Activated naive CD8-positive, alpha-beta T cell treated with anti-CD3 and anti-CD28 coated beads for 36 hours (primary cell): ENCODE measurements around the gene CCL14. TPM values are rescaled to one million over a fixed set of nuclear protein-coding genes. Genes with fewer than 3 reads are reported as not detected.
"Not testable (repeated sequence)": the region's sequence is repeated elsewhere in the genome, so short reads cannot be mapped to it uniquely, and the experiment has no call there.

Source experiments
- DNase-seq: peaks from one replicate; pipeline ENCODE4 v3.0.0; 2021
- H3K27ac Mint-ChIP-seq: one replicate; pipeline ENCODE4 v1.8.0; 2022; ENCODE audit warnings: mild to moderate bottlenecking, moderate library complexity, mixed read lengths
- H3K27me3 Mint-ChIP-seq: one replicate; pipeline ENCODE4 v1.8.0; 2022; ENCODE audit warnings: mild to moderate bottlenecking, mixed read lengths
- H3K36me3 Mint-ChIP-seq: one replicate; pipeline ENCODE4 v1.8.0; 2021; ENCODE audit warnings: mild to moderate bottlenecking, mixed read lengths
- H3K4me1 Mint-ChIP-seq: one replicate; pipeline ENCODE4 v1.8.0; 2021; ENCODE audit warnings: mixed read lengths
- H3K4me3 Mint-ChIP-seq: one replicate; pipeline ENCODE4 v1.8.0; 2022; ENCODE audit warnings: mild to moderate bottlenecking, moderate library complexity, mixed read lengths
- H3K9me3 Mint-ChIP-seq: one replicate; pipeline ENCODE4 v1.8.0; 2022; ENCODE audit warnings: mixed read lengths
- total RNA-seq, 2 experiments: library from RNA; stranded (reverse); gene quantifications; one replicate each; pipeline ENCODE4 v1.2.3, GENCODE V29; 2021

Gene CCL14
- not detected for total RNA-seq

GRCh38 chr17:35986643-35987042 lies at the start of gene CCL14:
TSS of gene CCL14 (minus strand) at chr17:35986729. CDS start at chr17:35986649, 80 bp downstream.
- peaks cover 7% of the 10 kb centered on the region for H3K9me3 Mint-ChIP-seq
- H3K27me3 Mint-ChIP-seq: peaks cover 8% of the 10 kb centered on the region
- peaks cover 1% of the 10 kb centered on the region for H3K36me3 Mint-ChIP-seq
- H3K4me1 Mint-ChIP-seq: no peaks in the 10 kb centered on the region
- no peak within 1 kb of the TSS for H3K27ac Mint-ChIP-seq
- no peak within 1 kb of the TSS for H3K4me3 Mint-ChIP-seq
- no peak for DNase-seq

- H3K4me3 Mint-ChIP-seq: no peak overlapping the region
- no peak for DNase-seq
- peaks cover 19% of the 10 kb centered on the region for H3K27me3 Mint-ChIP-seq
- H3K27ac Mint-ChIP-seq: no peak overlapping the region
- H3K9me3 Mint-ChIP-seq: no peaks in the 10 kb centered on the region
- H3K36me3 Mint-ChIP-seq: no peaks in the 10 kb centered on the region
- peaks cover 6% of the 10 kb centered on the region for H3K4me1 Mint-ChIP-seq
These were observed 49.7 kb upstream of the CCL14 start for GRCh38 chr17:36036235-36036634.

- no peaks in the 10 kb centered on the region for H3K9me3 Mint-ChIP-seq
- H3K36me3 Mint-ChIP-seq: no peaks in the 10 kb centered on the region
- DNase-seq: no peak
- H3K27ac Mint-ChIP-seq: no peak overlapping the region
- H3K4me3 Mint-ChIP-seq: no peak overlapping the region
- H3K27me3 Mint-ChIP-seq: peaks cover 28% of the 10 kb centered on the region
- peaks cover 4% of the 10 kb centered on the region for H3K4me1 Mint-ChIP-seq
These were observed 47.6 kb upstream of the CCL14 start for GRCh38 chr17:36034127-36034526.

- Mint-ChIP-seq H3K9me3 (no peaks in the 10 kb centered on the region), H3K36me3 (no peaks in the 10 kb centered on the region), H3K27ac (no peak overlapping the region), H3K27me3 (peaks cover 42% of the 10 kb centered on the region), H3K4me1 (peaks cover 4% of the 10 kb centered on the region), H3K4me3 (no peak overlapping the region)
- no peak for DNase-seq
These were observed 44.4 kb upstream of the CCL14 start for GRCh38 chr17:36030956-36031355.

GRCh38 chr17:36027761-36028160 lies 41.2 kb upstream of the CCL14 start:
- Mint-ChIP-seq H3K9me3 (no peaks in the 10 kb centered on the region), H3K4me3 (no peak overlapping the region), H3K27ac (no peak overlapping the region), H3K4me1 (no peaks in the 10 kb centered on the region), H3K27me3 (peaks cover 38% of the 10 kb centered on the region), H3K36me3 (no peaks in the 10 kb centered on the region)
- DNase-seq: no peak

- H3K36me3 Mint-ChIP-seq: no peaks in the 10 kb centered on the region
- H3K9me3 Mint-ChIP-seq: no peaks in the 10 kb centered on the region
- H3K27me3 Mint-ChIP-seq: peaks cover 51% of the 10 kb centered on the region
- no peak overlapping the region for H3K4me3 Mint-ChIP-seq
- H3K27ac Mint-ChIP-seq: no peak overlapping the region
- H3K4me1 Mint-ChIP-seq: no peaks in the 10 kb centered on the region
- no peak for DNase-seq
These were observed 37.8 kb upstream of the CCL14 start for GRCh38 chr17:36024106-36024869.

- Mint-ChIP-seq H3K36me3 (no peaks in the 10 kb centered on the region), H3K27ac (no peak overlapping the region), H3K4me1 (no peaks in the 10 kb centered on the region), H3K4me3 (no peak overlapping the region), H3K27me3 (peaks cover 43% of the 10 kb centered on the region), H3K9me3 (no peaks in the 10 kb centered on the region)
- no peak for DNase-seq
These were observed 32.9 kb upstream of the CCL14 start for GRCh38 chr17:36019423-36019822.

GRCh38 chr17:36017799-36018198 lies 31.3 kb upstream of the CCL14 start, which contains the start of gene CCL23:
TSS of gene CCL23 (minus strand) at chr17:36017972. CDS start at chr17:36017897, 75 bp downstream.
- no peaks in the 10 kb centered on the region for H3K4me1 Mint-ChIP-seq
- no peaks in the 10 kb centered on the region for H3K36me3 Mint-ChIP-seq
- H3K27me3 Mint-ChIP-seq: peaks cover 37% of the 10 kb centered on the region
- no peak within 1 kb of the TSS for H3K4me3 Mint-ChIP-seq
- no peak for DNase-seq
- no peak within 1 kb of the TSS for H3K27ac Mint-ChIP-seq
- no peaks in the 10 kb centered on the region for H3K9me3 Mint-ChIP-seq

- no peaks in the 10 kb centered on the region for H3K9me3 Mint-ChIP-seq
- peaks cover 25% of the 10 kb centered on the region for H3K27me3 Mint-ChIP-seq
- no peaks in the 10 kb centered on the region for H3K4me1 Mint-ChIP-seq
- H3K36me3 Mint-ChIP-seq: no peaks in the 10 kb centered on the region
- no peak for DNase-seq
- no peak overlapping the region for H3K27ac Mint-ChIP-seq
- H3K4me3 Mint-ChIP-seq: no peak overlapping the region
These were observed 30.0 kb upstream of the CCL14 start for GRCh38 chr17:36016555-36016954.

- peaks cover 24% of the 10 kb centered on the region for H3K27me3 Mint-ChIP-seq
- not testable (repeated sequence) for H3K27ac Mint-ChIP-seq, H3K4me3 Mint-ChIP-seq, DNase-seq, H3K4me1 Mint-ChIP-seq, H3K9me3 Mint-ChIP-seq, H3K36me3 Mint-ChIP-seq
These were observed 29.4 kb upstream of the CCL14 start for GRCh38 chr17:36015895-36016294.

- Mint-ChIP-seq H3K27me3 (peaks cover 19% of the 10 kb centered on the region), H3K4me1 (no peaks in the 10 kb centered on the region), H3K4me3 (no peak overlapping the region), H3K36me3 (no peaks in the 10 kb centered on the region), H3K9me3 (peaks cover 1% of the 10 kb centered on the region), H3K27ac (no peak overlapping the region)
- DNase-seq: no peak
These were observed 28.4 kb upstream of the CCL14 start for GRCh38 chr17:36014946-36015345.

- Mint-ChIP-seq H3K36me3 (no peaks in the 10 kb centered on the region), H3K4me3 (no peak overlapping the region), H3K27me3 (peaks cover 10% of the 10 kb centered on the region), H3K4me1 (no peaks in the 10 kb centered on the region), H3K27ac (no peak overlapping the region), H3K9me3 (peaks cover 3% of the 10 kb centered on the region)
- DNase-seq: no peak
These were observed 24.7 kb upstream of the CCL14 start for GRCh38 chr17:36011201-36011600.

GRCh38 chr17:36008998-36009665 lies 22.6 kb upstream of the CCL14 start:
- H3K4me1 Mint-ChIP-seq: peaks cover 7% of the 10 kb centered on the region
- no peak for DNase-seq
- no peak overlapping the region for H3K4me3 Mint-ChIP-seq
- peaks cover 10% of the 10 kb centered on the region for H3K27me3 Mint-ChIP-seq
- no peaks in the 10 kb centered on the region for H3K36me3 Mint-ChIP-seq
- no peak overlapping the region for H3K27ac Mint-ChIP-seq
- peaks cover 3% of the 10 kb centered on the region for H3K9me3 Mint-ChIP-seq

- H3K9me3 Mint-ChIP-seq: peaks cover 2% of the 10 kb centered on the region
These were observed 18.1 kb upstream of the CCL14 start for GRCh38 chr17:36004594-36005108.

GRCh38 chr17:36002631-36003030 lies 16.1 kb upstream of the CCL14 start:
- no peaks in the 10 kb centered on the region for H3K36me3 Mint-ChIP-seq
- H3K9me3 Mint-ChIP-seq: no peaks in the 10 kb centered on the region

More at GRCh38 chr17:36004594-36005108, 18.1 kb upstream of the CCL14 start:
- Mint-ChIP-seq H3K4me3 (no peak overlapping the region), H3K4me1 (peaks cover 8% of the 10 kb centered on the region), H3K27me3 (no peaks in the 10 kb centered on the region), H3K27ac (no peak overlapping the region), H3K36me3 (no peaks in the 10 kb centered on the region)
- no peak for DNase-seq

More at GRCh38 chr17:36002631-36003030, 16.1 kb upstream of the CCL14 start:
- no peak overlapping the region for H3K4me3 Mint-ChIP-seq
- peaks cover 8% of the 10 kb centered on the region for H3K4me1 Mint-ChIP-seq
- DNase-seq: no peak
- no peak overlapping the region for H3K27ac Mint-ChIP-seq
- peaks cover 10% of the 10 kb centered on the region for H3K27me3 Mint-ChIP-seq
